Bone marrow (tissue), 2 donors: ENCODE measurements around the gene CAP1.
"Not testable (repeated sequence)": the region's sequence is repeated elsewhere in the genome, so short reads cannot be mapped to it uniquely, and the experiment has no call there.

Source experiments
- DNase-seq, 2 donors: peaks; one replicate each; lab custom pipeline; 2025; lab: John Stamatoyannopoulos, UW

The CAP1 gene

DNA sequence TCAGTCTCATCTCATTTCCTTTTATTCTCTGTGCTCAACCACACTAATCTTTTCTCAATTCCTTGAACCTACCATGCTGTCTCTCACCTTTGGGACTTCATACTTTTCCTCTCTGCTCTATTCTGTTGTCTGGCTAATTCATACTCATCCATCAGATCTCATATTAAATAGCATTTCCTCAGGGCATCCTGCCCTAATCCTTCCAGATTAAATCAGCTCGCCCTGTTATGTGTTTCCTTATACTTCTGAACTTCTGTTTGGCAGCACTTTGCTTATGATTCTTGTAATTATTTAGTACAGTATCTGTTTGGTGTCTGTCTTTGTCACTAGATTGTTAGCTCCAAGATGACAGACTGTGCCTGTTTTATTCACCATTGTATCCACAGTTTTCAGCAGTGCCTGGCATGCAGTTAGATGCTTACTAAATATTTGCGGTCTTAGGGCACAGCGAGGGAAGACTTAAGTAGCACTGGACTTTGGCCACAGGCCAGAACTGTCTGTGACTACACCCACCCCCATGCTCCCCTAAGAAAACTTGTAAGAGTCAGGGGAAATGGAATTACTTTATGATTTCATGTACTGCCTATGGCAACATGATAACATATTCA lies 9.9 kb upstream of the CAP1 start:
- no peak for DNase-seq

DNA sequence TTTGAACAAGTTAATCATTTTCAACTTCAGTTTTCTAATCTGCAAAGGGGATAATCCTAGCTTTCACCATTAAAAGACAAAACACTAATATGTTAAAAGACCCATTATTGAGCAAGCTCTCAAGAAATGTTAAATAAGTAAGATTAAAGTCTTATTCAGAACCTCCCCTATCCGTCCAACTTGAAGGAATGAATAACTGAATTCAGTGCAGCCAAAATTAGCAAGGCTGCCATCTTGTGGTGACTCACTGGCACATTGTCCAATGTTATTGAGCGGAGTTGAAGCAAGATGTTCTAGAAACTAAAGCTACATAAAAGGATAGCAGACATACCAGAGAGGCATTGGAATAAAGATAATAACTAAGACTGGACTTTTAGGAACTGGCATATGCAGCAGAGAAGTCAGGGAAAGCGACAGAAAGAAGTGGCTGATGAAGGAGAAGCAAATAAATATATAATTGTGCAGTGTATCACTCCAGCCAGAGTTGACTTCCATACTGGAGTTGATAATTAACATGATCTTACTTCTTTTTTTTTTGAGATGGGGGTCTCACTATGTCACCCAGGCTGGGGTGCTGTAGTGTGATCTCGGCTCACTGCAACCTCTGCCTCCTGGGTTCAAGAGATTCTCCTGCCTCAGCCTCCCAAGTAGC lies 8.2 kb upstream of the CAP1 start:
- peak in 1 of 2 donors; percentile 24 for DNase-seq

DNA sequence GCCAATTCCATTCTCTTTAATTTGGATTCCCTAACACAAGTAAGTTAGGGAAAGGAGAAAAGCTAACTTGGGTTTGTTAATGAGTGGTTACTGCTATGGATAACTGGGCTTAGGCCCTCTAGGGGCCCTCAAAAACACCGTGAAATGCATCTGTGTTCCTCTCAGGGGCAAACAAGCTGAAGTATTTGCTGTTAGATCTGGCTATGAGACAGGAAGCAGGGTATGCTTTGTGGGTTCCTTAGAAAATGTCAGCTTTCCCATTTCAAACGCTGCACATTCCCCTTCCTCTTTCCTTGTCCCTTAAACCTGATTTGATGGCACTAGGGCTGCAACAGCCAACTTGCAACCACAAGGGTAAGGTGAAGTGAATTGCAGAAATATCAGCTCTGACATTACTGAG lies 5.7 kb upstream of the CAP1 start:
- DNase-seq, result peak in 1 of 2 donors; percentile 61

DNA sequence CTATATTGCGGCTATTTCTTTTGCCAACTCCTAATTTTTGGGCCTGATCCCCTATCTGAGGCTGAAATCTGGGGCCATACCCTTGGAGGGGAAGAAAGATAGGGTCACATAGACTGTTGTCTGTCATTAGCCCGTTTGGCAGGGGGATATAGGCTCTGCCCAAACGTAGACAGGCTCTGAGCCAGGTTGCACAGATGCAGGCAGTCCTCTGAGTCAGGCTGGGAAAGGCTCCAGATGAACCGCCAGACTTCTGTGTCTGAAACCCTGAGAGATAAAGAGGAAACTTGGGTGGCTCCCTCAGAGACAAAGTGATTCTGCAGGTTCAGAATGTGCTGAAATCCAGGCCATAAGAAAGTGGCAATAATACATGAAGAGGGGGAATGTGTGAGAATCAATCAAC lies 4.0 kb upstream of the CAP1 start:
- peak in 1 of 2 donors; percentile 83 for DNase-seq

DNA sequence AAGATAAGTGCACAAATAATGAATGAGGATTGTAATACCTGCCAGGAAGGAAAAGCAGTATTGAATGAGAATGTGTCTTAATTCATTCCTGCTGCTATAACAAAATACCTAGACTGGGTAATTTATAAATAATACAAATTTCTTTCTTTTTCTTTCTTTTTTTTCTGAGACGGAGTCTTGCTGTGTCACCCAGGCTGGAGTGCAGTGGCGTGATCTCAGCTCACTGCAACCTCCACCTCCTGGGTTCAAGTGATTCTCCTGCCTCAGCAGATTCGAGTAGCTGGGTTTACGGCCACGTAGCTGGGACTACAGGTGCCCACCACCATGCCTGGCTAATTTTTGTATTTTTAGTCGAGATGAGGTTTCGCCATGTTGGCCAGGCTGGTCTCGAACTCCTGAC lies 3.3 kb upstream of the CAP1 start:
- DNase-seq, result not testable (repeated sequence)

DNA sequence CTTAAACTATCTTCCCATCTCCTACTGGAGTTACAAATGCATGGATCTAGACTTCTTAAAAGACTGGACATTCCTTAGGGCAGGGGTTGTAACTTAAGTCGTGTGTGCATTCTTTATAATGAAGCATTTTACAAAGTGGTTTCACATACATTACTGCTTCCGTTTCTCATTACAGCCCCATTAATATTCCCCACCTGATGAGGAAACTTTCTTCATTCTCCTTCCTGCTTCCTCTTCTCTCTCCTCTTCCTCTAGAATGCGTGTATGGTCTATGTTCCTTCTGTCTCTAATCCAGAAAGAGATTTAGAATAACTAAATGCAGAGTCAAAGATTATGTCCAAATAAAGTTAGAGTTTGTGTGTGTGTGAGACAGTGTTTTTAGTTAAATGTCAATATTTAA lies 1.8 kb upstream of the CAP1 start:
- no peak for DNase-seq

DNA sequence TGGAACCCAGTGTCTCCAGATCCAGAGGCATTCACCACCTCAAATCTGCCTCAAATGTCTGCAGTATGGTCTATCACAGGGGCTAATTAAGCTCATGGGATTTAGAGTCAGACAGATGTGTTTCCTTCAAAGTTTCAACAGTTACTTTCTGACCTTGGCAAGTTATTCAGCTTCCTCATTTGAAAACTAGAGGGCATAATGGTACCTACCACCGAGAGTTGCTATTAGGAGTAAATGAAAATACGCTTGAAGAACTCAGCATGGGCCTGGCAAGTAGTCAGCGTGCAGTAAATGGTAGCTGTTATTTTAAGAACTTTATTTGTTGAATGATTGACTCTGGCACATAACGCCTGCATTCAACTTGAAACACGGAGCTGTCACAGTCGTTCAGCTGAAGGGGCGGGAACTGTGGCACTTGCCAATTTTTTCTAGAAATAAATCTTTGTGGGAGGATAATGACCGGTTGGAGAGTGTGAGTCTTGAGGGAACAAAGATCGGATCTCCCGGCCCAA lies 1.2 kb upstream of the CAP1 start:
- DNase-seq, result peak in 1 of 2 donors; percentile 65

DNA sequence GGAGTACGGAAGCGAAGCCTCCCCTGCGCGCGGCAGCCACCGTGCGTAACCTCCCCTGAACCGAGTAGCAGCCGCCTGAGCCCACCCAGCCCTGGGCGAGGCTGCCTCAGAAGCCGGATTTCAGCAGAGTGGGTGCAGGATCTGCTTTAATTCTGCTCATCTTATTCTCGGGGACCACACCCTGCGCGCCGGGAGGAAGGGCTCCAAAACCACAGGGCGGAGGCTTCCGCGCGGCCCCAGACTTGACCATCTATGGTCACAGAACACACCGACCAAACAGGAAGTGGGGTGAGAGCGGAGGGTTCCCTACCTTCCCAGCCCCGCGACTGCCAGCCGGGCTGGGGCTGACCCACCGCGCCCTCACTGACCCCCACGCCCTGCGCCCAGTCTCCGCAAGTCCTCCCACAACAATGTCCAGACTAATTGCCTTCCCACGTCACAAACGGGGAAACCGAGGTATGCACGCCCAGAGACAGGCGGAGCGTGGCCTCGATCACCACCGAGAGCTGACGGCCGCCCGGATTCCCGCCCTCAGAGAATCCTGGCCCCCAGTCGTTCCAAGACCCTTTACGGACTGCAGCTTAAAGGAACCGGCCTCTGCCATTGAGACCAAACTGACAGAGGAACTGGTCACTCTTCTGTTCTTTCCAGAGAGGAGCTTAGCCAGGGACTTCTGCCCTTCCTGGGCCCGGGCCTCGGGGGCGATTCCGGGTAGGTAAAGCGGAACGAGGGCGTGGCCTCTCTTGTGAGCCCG lies 595 bp upstream of the CAP1 start:
- DNase-seq, result peak in 1 of 2 donors; percentile 94

DNA sequence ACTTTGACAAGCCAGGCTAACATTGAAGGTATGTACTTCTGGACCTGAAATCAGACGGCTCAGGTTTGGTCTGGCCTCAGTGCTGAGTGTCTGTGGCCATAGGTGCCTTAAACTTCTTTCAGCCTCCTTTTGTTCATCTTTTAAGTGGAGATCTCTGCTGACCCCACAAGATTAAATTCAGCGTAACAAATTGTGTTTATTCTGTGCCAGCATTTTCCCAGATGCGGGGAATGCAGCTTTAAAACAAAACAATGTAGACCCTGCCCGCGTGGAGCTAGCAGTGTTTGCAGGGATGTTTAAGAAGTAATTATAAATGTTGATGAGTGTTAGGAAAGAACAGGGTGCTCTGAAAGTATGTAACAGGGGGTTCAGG lies 923 bp downstream of the CAP1 start:
- DNase-seq, result no peak

DNA sequence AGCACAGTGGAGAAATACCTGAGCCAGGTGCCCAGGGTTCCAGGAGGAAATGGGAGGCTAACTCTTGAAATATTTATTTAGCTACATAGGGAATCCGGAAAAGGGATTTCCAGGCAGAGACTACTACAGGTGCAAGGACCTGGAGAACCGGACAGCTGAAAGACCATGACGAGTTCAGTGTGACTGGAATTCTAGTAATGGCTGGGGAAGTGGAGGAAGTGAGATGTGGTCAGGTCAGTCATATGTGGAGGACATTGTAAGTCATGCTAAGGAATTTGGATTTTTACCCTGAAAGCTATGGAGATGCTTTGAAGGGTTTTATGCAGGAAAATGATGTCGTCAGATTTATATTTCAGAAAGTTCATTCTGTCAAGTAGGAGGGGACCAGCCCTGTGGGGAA lies 1.8 kb downstream of the CAP1 start:
- no peak for DNase-seq

DNA sequence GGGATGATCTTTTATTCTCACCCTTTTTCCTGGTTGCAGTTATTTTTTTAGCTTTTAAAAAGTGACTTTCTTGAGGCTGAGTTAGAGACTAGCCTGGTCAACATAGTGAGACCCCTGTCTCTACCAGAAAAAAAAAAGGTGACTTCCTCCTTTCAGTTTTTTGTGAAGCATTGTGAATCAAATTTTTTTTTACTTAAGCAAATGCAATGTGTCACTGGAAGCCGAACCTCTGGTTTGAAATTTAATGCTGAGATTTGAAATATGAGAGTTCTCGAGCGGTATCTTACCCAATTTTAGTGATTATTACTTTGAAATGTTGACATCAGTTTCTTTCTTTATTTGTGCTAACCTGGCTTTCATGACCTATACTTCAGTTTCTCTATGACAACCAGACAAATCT lies 3.6 kb downstream of the CAP1 start:
- no peak for DNase-seq

DNA sequence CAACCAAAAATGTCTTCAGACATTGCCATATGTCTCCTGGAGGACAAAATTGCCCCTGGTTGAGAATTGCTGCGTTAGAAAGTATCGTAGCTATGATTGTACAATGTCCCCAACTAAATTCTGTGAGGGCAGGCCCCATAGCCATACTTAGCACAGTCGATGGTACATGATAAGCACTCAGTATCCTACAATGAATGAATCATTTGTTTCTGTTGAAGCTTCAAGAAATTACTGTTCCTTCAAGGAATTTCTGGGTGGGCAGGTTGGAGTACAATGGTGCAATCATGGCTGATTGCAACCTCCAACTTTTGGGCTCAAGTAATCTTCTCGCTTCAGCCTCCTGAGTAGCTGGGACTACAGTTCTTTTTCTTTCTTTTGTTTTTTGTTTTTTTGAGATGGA lies 4.7 kb downstream of the CAP1 start:
- DNase-seq, result no peak

DNA sequence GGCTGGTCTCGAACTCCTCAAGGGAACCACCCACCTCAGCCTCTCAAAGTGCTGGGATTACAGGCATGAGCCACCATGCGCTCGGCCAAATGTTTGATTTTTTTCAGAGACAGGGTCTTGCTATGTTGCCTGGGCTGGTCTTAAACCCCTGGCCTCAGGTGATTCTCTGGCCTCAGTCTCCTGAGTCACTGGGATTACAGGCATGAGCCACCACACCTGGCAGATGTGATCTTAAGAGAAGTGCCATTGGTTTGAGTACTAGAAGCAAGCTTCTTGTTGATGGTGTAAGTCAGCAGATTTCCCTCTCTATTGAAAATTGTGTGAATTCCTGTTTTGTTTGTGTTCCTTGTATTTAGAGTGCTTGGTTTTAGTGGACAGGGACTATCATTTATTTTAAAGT lies 5.2 kb downstream of the CAP1 start:
- DNase-seq, result no peak

DNA sequence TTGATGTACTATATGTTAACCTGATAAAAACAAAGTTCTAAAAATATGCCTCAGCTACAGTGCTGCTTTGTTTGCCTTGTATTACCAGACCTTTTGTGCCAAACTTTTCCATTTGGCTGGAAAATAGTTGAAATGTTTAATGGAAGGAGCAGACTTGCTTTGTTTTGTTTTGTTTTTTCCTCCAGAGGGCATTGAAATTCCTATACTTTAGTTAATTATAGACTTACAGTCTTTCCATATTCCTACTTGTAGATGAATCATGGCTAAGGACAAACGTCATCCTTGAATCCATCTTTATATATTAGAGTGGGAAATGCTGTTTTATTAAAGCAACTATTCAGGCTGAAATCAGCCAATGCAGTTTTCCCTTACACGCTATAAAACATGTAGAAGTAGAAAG lies 6.7 kb downstream of the CAP1 start:
- DNase-seq, result no peak

DNA sequence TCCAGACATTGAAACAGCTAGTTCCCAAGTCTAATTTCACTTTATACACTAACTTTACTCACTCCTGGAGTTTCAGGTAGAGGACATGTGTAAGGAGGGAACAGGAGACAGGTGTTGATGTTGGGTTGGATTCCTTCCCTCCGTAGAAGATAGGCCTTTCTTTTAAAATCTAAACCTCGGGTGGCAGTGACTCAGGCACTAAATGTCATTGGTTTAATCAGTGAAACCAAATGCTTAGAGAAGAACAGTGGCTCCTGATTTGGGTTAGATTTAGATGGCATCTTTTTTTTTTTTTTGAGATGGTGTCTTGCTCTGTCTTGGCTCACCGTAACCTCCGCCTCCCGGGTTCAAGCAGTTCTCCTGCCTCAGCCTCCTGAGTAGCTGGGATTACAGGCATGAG lies 7.2 kb downstream of the CAP1 start:
- DNase-seq, result no peak

DNA sequence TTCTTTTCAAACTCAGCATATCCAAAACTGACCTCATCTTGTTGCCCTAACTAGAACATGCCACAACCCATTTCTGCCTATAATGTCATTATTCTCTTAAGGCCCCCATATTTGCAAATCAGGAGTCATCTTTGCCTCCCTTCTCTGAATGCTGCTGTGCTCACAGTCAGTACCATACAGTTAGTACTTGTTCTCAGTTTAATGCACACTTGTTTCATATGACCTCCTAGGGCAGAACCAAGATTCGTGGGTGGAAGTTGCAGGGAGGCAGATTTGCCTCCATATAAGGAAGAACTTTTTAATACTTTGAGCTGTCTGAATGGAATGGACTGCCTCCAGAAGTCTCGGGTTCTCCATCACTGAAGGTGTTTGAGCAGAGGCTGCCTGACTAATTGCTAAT lies 9.2 kb downstream of the CAP1 start:
- DNase-seq, result no peak

DNA sequence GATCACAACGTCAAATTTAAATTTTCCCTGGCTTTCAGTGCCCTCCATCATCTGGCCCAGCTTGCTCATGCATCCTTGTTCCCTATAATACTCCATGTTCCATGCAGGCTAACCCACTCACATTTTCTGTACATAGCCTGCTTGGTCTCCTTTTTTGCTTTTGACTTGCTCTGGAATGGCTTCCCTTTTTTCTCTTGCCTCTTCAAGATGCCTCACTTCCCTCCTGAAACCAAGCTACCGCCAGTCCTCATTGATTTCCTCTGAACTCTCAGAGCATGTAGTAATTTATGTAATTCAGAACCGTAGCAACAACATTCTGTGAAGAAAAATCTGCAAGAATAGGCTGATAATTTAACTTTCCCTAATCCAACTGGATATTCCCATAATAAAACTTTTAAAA lies 10.3 kb downstream of the CAP1 start:
- peak in 1 of 2 donors; percentile 59 for DNase-seq

DNA sequence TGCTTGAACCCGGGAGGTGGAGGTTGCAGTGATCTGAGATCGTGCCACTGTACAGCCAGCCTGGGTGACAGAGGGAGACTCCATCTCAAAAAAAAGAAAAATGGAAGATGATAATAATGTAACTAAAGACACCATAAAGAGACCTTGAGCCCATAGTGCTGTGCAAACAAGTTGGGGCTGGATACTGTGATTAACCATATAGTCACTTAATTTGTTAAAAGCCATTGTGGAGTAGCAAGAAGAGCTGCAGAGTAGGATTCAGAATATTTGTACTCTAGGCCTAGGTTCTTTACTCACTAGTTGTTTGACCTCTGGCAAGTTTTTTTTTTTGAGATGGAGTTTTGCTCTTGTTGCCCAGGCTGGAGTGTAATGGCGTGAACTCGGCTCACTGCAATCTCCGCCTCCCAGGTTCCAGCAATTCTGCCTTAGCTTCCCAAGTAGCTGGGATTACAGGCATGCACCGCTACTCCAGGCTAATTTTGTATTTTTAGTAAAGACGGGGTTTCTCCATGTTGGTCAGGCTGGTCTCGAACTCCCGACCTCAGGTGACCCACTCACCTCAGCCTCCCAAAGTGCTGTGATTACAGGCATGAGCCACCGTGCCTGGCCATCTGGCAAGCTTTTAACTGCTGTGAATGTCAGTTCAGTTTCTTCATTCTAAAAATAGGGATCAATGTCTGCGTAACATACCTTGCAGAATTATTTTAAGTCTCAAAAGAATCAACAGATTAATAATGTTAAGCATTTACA lies 12.8 kb downstream of the CAP1 start:
- DNase-seq, result no peak

DNA sequence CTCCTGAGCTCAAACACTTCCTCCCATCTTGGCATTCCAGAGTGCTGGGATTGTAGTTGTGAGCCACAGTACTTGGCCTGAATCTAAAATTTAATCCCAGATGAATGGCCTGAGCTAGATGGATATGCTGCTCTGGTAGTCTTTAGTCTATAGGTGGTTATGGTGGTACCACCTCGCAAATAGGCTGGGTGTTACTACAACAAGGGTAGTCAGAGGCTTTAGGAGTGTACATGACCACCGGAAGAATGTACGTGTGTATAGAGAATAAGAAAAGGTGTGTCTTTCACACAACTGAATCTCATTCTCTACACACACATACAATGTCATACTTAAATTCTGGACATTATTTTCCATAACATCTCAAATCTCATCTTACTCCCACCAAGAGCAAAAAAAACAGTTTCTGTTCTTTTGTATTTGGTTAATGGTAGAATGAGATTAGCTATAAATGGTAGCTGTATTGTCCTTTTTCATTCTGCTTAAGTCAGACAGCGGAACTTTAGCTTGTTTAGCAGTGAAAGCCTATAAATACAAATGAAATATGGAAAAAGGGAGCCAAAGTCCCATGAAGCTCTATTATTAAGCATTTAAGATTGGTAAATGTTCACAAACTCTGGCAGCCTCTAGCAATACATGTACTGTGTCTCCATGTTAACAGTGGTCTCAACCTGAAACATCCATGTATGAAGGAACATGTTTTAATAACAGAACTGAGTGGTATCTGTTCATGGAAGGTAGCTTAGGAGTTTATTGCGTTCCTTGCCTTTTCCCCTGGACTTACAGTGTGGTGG lies 16.2 kb downstream of the CAP1 start:
- no peak for DNase-seq

DNA sequence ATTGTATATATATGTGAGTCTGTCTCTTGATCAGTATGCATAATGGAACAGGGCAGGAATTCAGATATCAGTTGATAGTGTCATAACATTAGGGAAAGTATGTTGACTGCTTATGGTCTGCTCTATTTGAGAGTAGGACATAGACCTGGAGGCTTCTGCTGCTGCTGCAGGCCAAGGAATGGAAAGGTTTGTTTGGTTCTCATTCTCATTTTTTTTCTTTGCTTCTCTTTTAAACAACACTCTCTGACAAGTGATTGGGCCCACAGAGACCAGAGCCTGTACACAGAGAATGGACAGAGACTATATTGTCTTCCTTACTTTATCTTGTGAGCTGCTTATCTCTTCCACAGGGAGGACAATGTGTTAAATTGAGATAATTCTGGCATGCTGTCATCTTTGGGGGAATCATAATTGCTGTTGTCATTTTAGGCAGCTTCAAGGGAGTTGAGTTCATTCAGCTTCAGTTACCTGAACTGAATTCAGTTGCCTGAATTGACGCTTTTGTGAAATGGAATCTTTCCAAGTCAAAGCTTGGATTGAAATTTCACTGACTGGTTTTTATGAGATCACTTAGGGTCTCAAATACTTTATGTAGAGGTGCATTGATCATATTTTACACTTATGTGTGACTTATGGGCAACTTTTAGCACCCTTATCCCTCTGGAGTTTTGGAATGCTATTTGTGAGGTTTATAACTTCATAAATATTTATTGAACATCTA lies 16.9 kb downstream of the CAP1 start:
- DNase-seq, result no peak

DNA sequence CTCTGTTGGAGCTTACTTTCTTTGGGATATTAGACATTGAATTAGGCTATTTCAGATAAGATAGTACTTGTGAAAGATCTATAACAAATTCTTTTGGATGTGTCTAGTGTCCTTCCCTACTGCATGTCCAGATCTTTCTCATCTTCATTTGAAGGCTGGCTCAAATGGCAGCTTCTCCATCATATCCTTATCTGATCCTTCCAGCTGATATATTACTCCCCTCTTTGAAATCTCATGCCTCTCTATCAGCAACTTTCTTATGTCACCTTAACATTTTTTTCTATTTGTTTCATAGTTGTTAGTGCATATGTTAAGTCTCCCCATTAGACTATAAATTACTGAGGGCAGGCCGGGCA lies 17.5 kb downstream of the CAP1 start:
- no peak for DNase-seq
